GM10248 (cell line): ENCODE data around the gene DTX4.

Source experiments
- CTCF ChIA-PET: fragments of 300-600 bp; sonication (Branson Sonifier 250); formaldehyde crosslinking; extraction: SDS; loops from one replicate; lab custom pipeline; 2021; ENCODE audit warnings: antibody characterized with exemption; lab: Yijun Ruan, JAX
- POLR2A ChIA-PET: fragments of 350-650 bp; sonication (Branson Sonifier 250); formaldehyde crosslinking; extraction: SDS; loops from one replicate; lab custom pipeline; 2020; ENCODE audit warnings: antibody characterized with exemption; lab: Yijun Ruan, JAX
- DNase-seq: peaks from one replicate; pipeline ENCODE4 v3.0.0; 2012; ENCODE audit errors: extremely low spot score
- TF ChIP-seq, protein P1 (sequence below): IDR thresholded peaks from 2 replicates; pipeline ENCODE4 v1.5.1; 2012; ENCODE audit warnings: mild to moderate bottlenecking, low read depth; ENCODE audit errors: extremely low read depth, missing control alignments, control extremely low read depth

DTX4 gene

GRCh38 chr11:59183771-59184170, 11.8 kb downstream of the DTX4 start:
- ChIA-PET CTCF (interaction anchor here (1.0 to 36.1 kb wide), 5 partner anchors 8 to 83 kb away, joined by 3 to 962 read pairs (median 23); partner anchors contain the start of genes DTX4 and MPEG1), POLR2A (no interaction called here)
- TF ChIP-seq, protein P1, sequence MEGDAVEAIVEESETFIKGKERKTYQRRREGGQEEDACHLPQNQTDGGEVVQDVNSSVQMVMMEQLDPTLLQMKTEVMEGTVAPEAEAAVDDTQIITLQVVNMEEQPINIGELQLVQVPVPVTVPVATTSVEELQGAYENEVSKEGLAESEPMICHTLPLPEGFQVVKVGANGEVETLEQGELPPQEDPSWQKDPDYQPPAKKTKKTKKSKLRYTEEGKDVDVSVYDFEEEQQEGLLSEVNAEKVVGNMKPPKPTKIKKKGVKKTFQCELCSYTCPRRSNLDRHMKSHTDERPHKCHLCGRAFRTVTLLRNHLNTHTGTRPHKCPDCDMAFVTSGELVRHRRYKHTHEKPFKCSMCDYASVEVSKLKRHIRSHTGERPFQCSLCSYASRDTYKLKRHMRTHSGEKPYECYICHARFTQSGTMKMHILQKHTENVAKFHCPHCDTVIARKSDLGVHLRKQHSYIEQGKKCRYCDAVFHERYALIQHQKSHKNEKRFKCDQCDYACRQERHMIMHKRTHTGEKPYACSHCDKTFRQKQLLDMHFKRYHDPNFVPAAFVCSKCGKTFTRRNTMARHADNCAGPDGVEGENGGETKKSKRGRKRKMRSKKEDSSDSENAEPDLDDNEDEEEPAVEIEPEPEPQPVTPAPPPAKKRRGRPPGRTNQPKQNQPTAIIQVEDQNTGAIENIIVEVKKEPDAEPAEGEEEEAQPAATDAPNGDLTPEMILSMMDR: no peak
- no peak for DNase-seq

DNA sequence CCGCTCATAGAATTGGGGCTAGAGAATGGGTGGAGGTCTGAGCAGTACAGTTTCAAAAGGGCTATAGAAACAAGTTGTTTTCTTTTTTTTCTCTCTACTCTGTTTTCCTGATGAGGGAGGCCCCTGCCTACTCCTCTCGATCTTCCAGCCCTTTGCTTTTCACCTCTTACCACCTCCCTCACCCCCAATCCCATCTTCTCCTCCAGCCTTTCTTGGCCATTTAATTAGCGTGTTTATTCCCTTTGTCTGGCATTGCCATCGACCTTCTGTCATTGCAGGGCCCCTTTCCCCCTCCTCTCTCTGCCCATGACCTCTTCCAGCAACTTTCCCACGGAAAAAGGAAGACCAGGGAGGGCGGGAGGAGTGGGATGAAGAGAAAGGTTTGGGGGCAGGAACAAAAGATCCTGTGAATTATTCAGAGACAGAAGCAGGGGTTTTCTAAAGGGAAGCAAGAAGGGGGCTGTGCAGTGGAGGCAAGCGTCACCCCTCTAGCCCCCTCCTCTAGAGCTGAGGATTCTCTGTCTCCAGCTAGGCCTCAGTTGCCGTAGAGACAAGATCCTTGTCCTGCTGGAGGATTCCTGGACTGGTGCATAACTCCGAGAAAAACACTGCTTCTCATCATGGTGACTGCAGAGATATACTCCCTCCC, 12.9 kb downstream of the DTX4 start:
- TF ChIP-seq, protein P1: no peak
- no peak for DNase-seq
- ChIA-PET CTCF (interaction anchor here (1.4 to 36.1 kb wide), 7 partner anchors 9 to 98 kb away, joined by 3 to 962 read pairs (median 22); partner anchors contain the start of genes DTX4 and MPEG1), POLR2A (interaction anchor here (2.6 kb wide), 1 partner anchor 13 kb away, joined by 10 read pairs; the partner anchor contains the start of gene DTX4)

GRCh38 chr11:59185386-59185945, 13.5 kb downstream of the DTX4 start:
- no peak for DNase-seq
- TF ChIP-seq, protein P1: no peak
- ChIA-PET CTCF (interaction anchor here (1.0 to 36.1 kb wide), 18 partner anchors 10 to 618 kb away, joined by 3 to 962 read pairs (median 4); partner anchors contain the start of genes DTX4 and MPEG1), POLR2A (interaction anchor here (2.6 kb wide), 1 partner anchor 14 kb away, joined by 10 read pairs; the partner anchor contains the start of gene DTX4)

DNA sequence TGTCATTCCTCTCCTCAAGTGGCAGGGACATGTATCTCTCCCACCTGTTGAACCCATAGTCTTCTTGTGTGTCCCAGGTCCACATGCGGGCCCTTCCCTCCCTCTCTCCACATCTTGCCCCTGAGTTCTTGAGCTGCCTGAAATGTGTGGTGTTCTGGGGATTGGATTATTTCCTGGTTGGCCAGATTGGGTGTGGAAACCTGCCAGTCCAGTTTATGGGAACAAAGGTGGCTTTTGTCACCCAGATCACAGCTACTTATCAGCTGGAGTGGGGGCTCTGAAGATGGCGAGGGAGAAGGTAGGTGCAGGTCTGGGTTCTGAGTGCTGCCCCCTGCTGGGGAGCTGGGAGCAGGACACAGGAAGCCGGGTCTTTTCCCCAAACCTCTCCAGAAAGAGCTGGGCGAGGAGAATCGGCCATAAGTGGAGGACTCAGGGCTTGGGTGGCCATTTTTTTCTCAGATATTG, 14.2 kb downstream of the DTX4 start:
- peak; percentile 79 for DNase-seq
- ChIA-PET CTCF (interaction anchor here (0.7 to 36.1 kb wide), 24 partner anchors 11 to 618 kb away, joined by 3 to 962 read pairs (median 4); partner anchors contain the start of genes DTX4 and MPEG1), POLR2A (interaction anchor here (2.6 kb wide), 1 partner anchor 14 kb away, joined by 10 read pairs; the partner anchor contains the start of gene DTX4)
- TF ChIP-seq, protein P1: peak; percentile 59

GRCh38 chr11:59187035-59187434, 15.1 kb downstream of the DTX4 start:
- TF ChIP-seq, protein P1: no peak
- ChIA-PET POLR2A (interaction anchor here (2.6 kb wide), 1 partner anchor 15 kb away, joined by 10 read pairs; the partner anchor contains the start of gene DTX4), CTCF (interaction anchor here (0.9 to 36.1 kb wide), 10 partner anchors 10 to 244 kb away, joined by 3 to 962 read pairs (median 6); partner anchors contain the start of genes DTX4 and MPEG1)
- DNase-seq: no peak

DNA sequence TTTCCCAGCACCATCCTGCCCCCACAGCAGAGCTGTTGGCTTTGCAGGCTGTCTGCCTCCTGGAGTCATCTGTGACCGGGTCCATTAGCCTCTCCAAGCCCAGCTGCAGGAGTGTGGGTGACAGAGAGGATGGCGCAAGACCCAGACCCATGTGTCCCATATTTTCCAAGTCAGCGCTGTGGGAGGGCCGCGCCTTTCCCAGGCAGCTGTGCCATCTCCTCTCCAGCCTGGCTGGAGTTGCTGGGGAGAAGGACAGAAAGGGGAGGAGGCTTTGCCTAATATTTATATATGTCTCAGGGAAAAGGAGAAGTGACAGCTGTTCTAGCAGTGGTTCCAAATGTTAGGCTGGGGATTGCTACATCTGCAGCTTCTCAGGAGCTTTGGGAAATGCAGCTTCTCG, 15.7 kb downstream of the DTX4 start:
- ChIA-PET POLR2A (no interaction called here), CTCF (interaction anchor here (26.3 to 36.1 kb wide), 2 partner anchors 10 to 12 kb away, joined by 962 read pairs; partner anchors contain the start of genes DTX4 and MPEG1)
- no peak for DNase-seq
- TF ChIP-seq, protein P1: no peak
